ENCODE data around the gene MIA.
"Not testable (repeated sequence)": the region's sequence is repeated elsewhere in the genome, so short reads cannot be mapped to it uniquely, and the experiment has no call there.

The MIA gene

GRCh38 chr19:40811478-40812341 lies 36.4 kb downstream of the MIA start:
- H3K27me3 ChIP-seq, result peaks cover 0 to 34% (median 22%) of the 10 kb centered on the region in 11 experiments; a peak in 19 of 22 replicates
- H3K4me3 ChIP-seq, result peak overlapping the region; percentile 41 to 68 (median 54)
- H3K36me3 ChIP-seq, result peaks cover 31 to 34% (median 33%) of the 10 kb centered on the region in 11 experiments
- peak overlapping the region; percentile 81 to 95 (median 86) for H3K4me2 ChIP-seq
- H3K27ac ChIP-seq, result peak overlapping the region in 6 of 11 experiments; percentile 30 to 60 (median 40); a peak in 8 of 22 replicates
- peaks cover 28 to 64% (median 40%) of the 10 kb centered on the region in 10 experiments for H3K4me1 ChIP-seq
- H4K20me1 ChIP-seq, result peaks cover 34 to 74% (median 51%) of the 10 kb centered on the region in 11 experiments
- TF ChIP-seq Cebpa-rat (IDR thresholded peaks at IDR 0.05), result no peak
- H3K9me3 ChIP-seq (replicated peaks in 1 of 11), result no peaks in the 10 kb centered on the region
- peak overlapping the region; percentile 41 to 71 (median 62); a peak in 20 of 22 replicates for H3K9ac ChIP-seq

- not testable (repeated sequence) for H3K9me3 ChIP-seq (replicated peaks in 1 of 11); H3K4me3 ChIP-seq; H3K9ac ChIP-seq; H3K27ac ChIP-seq
- Histone ChIP-seq H4K20me1 (peaks cover 25 to 66% (median 42%) of the 10 kb centered on the region in 11 experiments), H3K36me3 (peaks cover 24 to 27% (median 26%) of the 10 kb centered on the region in 11 experiments), H3K4me2 (peak overlapping the region in 8 of 11 experiments; percentile 11 to 95 (median 85); a peak in 12 of 22 replicates), H3K4me1 (peaks cover 21 to 62% (median 33%) of the 10 kb centered on the region in 10 experiments), H3K27me3 (peaks cover 0 to 34% (median 22%) of the 10 kb centered on the region in 11 experiments; a peak in 19 of 22 replicates)
Measured at GRCh38 chr19:40812571-40812970, 37.2 kb downstream of the MIA start.

- peaks cover 0 to 34% (median 22%) of the 10 kb centered on the region in 11 experiments; a peak in 19 of 22 replicates for H3K27me3 ChIP-seq
- H3K9ac ChIP-seq, result no peak overlapping the region
- H3K4me3 ChIP-seq, result no peak overlapping the region
- peak overlapping the region in 2 of 11 experiments; percentile 87 to 95; a peak in 2 of 22 replicates for H3K4me2 ChIP-seq
- H3K36me3 ChIP-seq, result peaks cover 18 to 21% (median 20%) of the 10 kb centered on the region in 11 experiments
- H4K20me1 ChIP-seq, result peaks cover 19 to 60% (median 36%) of the 10 kb centered on the region in 11 experiments; a peak in 21 of 22 replicates
- no peak for TF ChIP-seq Cebpa-rat (IDR thresholded peaks at IDR 0.05)
- no peaks in the 10 kb centered on the region for H3K9me3 ChIP-seq (replicated peaks in 1 of 11)
- H3K27ac ChIP-seq, result no peak overlapping the region
- H3K4me1 ChIP-seq, result peaks cover 21 to 61% (median 33%) of the 10 kb centered on the region in 10 experiments
Measured at GRCh38 chr19:40813182-40813581, 37.9 kb downstream of the MIA start.

GRCh38 chr19:40815223-40815622 lies 39.9 kb downstream of the MIA start:
- H4K20me1 ChIP-seq, result peaks cover 0 to 40% (median 18%) of the 10 kb centered on the region in 11 experiments; a peak in 14 of 22 replicates
- peaks cover 0 to 34% (median 22%) of the 10 kb centered on the region in 11 experiments; a peak in 19 of 22 replicates for H3K27me3 ChIP-seq
- no peaks in the 10 kb centered on the region for H3K9me3 ChIP-seq (replicated peaks in 1 of 11)
- TF ChIP-seq Cebpa-rat (IDR thresholded peaks at IDR 0.05), result no peak
- no peak overlapping the region for H3K9ac ChIP-seq
- peaks cover 0 to under 1% (median under 1%) of the 10 kb centered on the region in 11 experiments; a peak in 3 of 22 replicates for H3K36me3 ChIP-seq
- no peak overlapping the region for H3K4me3 ChIP-seq
- H3K4me2 ChIP-seq, result no peak overlapping the region
- no peak overlapping the region for H3K27ac ChIP-seq
- peaks cover 27 to 63% (median 39%) of the 10 kb centered on the region in 10 experiments for H3K4me1 ChIP-seq

DNA sequence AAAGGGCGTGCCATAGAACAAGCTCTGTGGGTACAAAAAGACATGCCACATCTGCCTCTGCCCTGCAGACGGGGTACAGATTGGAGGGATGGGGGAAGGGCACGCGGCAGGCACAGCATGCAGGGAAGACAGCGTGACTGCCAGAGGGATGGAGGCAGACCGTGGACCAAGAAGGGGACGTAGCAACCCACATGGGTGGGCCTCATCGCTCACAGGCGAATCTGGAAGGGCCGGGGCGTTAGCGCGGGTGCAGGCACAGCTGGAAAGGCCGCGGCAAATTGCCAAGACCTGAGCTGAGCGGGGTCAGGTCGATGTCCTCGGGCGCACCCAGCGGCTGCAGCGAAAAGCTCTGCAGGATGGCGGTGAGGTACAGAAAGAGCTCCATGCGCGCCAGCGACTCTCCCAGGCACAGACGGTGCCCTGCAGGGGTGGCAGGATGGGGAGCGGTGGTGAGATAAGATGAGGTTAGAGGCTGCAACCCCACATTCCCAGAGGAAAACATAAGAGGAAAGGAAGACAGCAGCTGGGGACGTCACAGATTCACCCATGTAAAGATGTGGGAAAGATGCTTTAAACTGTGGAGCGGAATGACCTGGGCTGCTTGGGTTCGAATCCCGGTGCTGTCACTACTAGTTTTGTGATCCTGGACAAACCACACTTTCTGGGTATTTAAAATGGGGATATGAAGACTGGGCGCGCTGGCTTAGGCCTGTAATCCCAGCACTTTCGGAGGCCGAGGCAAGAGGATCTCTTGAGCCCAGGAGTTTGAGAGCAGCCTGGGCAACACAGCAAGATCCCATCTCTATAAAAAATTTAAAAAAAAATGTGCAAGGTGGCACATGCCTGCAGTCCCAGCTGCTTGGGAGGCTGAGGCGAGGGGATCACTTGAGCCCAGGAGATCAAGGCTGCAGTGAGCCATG lies 43.4 kb downstream of the MIA start:
- H3K36me3 ChIP-seq; H3K27me3 ChIP-seq; H3K9me3 ChIP-seq (replicated peaks in 1 of 11): not testable (repeated sequence)
- peaks cover 26 to 56% (median 36%) of the 10 kb centered on the region in 10 experiments for H3K4me1 ChIP-seq
- 0 out of 22 replicates have a peak overlapping the region, but pooled peaks of 1 of the 11 experiments have one; percentile 33 for H3K9ac ChIP-seq
- peak overlapping the region; percentile 65 to 91 (median 81) for H3K4me2 ChIP-seq
- H4K20me1 ChIP-seq, result peaks cover 0 to 16% (median 0%) of the 10 kb centered on the region in 11 experiments; a peak in 3 of 22 replicates
- peak overlapping the region in 8 of 10 experiments; percentile 22 to 60 (median 47); a peak in 12 of 20 replicates for H3K4me3 ChIP-seq
- peak overlapping the region in 2 of 11 experiments; percentile 19 to 41; a peak in 1 of 22 replicates for H3K27ac ChIP-seq

GRCh38 chr19:40819479-40820234 lies 44.3 kb downstream of the MIA start:
- not testable (repeated sequence) for H3K9me3 ChIP-seq (replicated peaks in 1 of 11); H3K36me3 ChIP-seq; H3K27me3 ChIP-seq; H3K9ac ChIP-seq; H4K20me1 ChIP-seq; H3K4me3 ChIP-seq
- H3K4me2 ChIP-seq, result peak overlapping the region in 8 of 11 experiments; percentile 18 to 91 (median 72); a peak in 17 of 22 replicates
- H3K4me1 ChIP-seq, result peaks cover 31 to 65% (median 41%) of the 10 kb centered on the region in 10 experiments
- H3K27ac ChIP-seq, result peak overlapping the region in 4 of 11 experiments; percentile 19 to 54 (median 40); a peak in 4 of 22 replicates

- H3K27me3 ChIP-seq, result no peaks in the 10 kb centered on the region
- no peaks in the 10 kb centered on the region for H4K20me1 ChIP-seq
- H3K4me2 ChIP-seq, result peak overlapping the region; percentile 57 to 94 (median 80); a peak in 18 of 22 replicates
- H3K9ac ChIP-seq, result peak overlapping the region in 1 of 11 experiments; percentile 25; a peak in 2 of 22 replicates
- peaks cover 31 to 58% (median 37%) of the 10 kb centered on the region in 10 experiments for H3K4me1 ChIP-seq
- peak overlapping the region in 8 of 11 experiments; percentile 1 to 69 (median 42); a peak in 13 of 22 replicates for H3K27ac ChIP-seq
- H3K36me3 ChIP-seq, result peaks cover 0 to 7% (median 5%) of the 10 kb centered on the region in 11 experiments; a peak in 11 of 22 replicates
- no peaks in the 10 kb centered on the region for H3K9me3 ChIP-seq (replicated peaks in 1 of 11)
- TF ChIP-seq Cebpa-rat (IDR thresholded peaks at IDR 0.05), result no peak
- H3K4me3 ChIP-seq, result no peak overlapping the region
Measured at GRCh38 chr19:40822161-40822560, 46.8 kb downstream of the MIA start.

- peak overlapping the region in 8 of 11 experiments; percentile 1 to 69 (median 44); a peak in 14 of 22 replicates for H3K27ac ChIP-seq
- not testable (repeated sequence) for H3K9me3 ChIP-seq (replicated peaks in 1 of 11); H4K20me1 ChIP-seq; H3K27me3 ChIP-seq
- H3K4me1 ChIP-seq, result peaks cover 31 to 56% (median 36%) of the 10 kb centered on the region in 10 experiments
- H3K4me3 ChIP-seq, result peak overlapping the region in 1 of 10 experiments; percentile 35; a peak in 1 of 20 replicates
- H3K36me3 ChIP-seq, result peaks cover 0 to 14% (median 12%) of the 10 kb centered on the region in 11 experiments; a peak in 13 of 22 replicates
- peak overlapping the region; percentile 57 to 94 (median 80) for H3K4me2 ChIP-seq
- H3K9ac ChIP-seq, result peak overlapping the region in 3 of 11 experiments; percentile 25 to 52 (median 41); a peak in 7 of 22 replicates
Measured at GRCh38 chr19:40822704-40823553, 47.6 kb downstream of the MIA start.

GRCh38 chr19:40824916-40825315 lies 49.6 kb downstream of the MIA start:
- H3K4me3 ChIP-seq; H3K9me3 ChIP-seq (replicated peaks in 1 of 11); H3K9ac ChIP-seq; H4K20me1 ChIP-seq; H3K4me2 ChIP-seq; H3K27ac ChIP-seq; H3K27me3 ChIP-seq: not testable (repeated sequence)
- Histone ChIP-seq H3K36me3 (peaks cover 0 to 32% (median 13%) of the 10 kb centered on the region in 11 experiments; a peak in 13 of 22 replicates), H3K4me1 (peaks cover 18 to 37% (median 23%) of the 10 kb centered on the region in 10 experiments)

DNA sequence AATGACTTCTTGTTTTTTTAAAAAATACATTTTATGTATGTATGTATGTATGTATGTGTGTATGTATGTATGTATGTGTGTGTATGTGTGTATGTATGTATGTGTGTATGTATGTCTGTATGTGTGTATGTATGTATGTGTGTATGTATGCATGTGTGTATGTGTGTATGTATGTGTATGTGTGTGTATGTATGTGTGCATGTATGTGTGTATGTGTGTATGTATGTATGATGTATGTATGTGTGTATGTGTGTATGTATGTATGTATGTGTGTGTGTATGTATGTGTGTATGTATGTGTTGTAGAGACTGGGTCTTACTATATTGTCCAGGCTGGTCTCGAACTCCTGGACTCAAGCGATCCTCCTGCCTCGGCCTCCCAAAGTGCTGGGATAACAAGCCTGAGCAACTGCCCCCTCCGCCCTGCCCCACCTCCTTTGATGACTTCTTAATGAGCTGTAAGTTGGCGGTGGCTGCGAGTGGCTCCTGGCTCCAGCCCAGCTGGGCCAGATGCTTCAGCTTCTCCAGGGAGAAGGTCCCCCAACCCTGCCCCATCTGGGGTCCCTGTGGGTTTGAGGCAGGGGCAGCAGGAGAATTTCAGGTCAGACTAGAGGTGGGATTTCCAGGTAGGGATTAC lies 50.3 kb downstream of the MIA start:
- H3K27ac ChIP-seq; H3K27me3 ChIP-seq; H4K20me1 ChIP-seq; H3K9me3 ChIP-seq (replicated peaks in 1 of 11); H3K9ac ChIP-seq; H3K4me2 ChIP-seq; H3K4me3 ChIP-seq: not testable (repeated sequence)
- peaks cover 18 to 33% (median 23%) of the 10 kb centered on the region in 10 experiments for H3K4me1 ChIP-seq
- peaks cover 0 to 37% (median 13%) of the 10 kb centered on the region in 11 experiments; a peak in 13 of 22 replicates for H3K36me3 ChIP-seq
